HT-29 (cell line): Measurements from ENCODE around the gene FBRS. TPM values are rescaled to one million over a fixed set of nuclear protein-coding genes. Genes with fewer than 3 reads are reported as not detected.
"Not testable (repeated sequence)": the region's sequence is repeated elsewhere in the genome, so short reads cannot be mapped to it uniquely, and the experiment has no call there.

Experiments
- DNase-seq: peaks from one replicate; pipeline ENCODE4 v3.0.0-alpha.2; 2015; ENCODE audit warnings: low spot score
- total RNA-seq: library from RNA; depleted of rRNA; stranded (reverse); fragments of >200 nt; shearing (Covaris generic); gene quantifications from 2 replicates; pipeline ENCODE4 v1.2.3, GENCODE V29; 2014

The FBRS gene
- total RNA-seq, 1 experiment from 2014 or later, result 38.0 TPM

DNA sequence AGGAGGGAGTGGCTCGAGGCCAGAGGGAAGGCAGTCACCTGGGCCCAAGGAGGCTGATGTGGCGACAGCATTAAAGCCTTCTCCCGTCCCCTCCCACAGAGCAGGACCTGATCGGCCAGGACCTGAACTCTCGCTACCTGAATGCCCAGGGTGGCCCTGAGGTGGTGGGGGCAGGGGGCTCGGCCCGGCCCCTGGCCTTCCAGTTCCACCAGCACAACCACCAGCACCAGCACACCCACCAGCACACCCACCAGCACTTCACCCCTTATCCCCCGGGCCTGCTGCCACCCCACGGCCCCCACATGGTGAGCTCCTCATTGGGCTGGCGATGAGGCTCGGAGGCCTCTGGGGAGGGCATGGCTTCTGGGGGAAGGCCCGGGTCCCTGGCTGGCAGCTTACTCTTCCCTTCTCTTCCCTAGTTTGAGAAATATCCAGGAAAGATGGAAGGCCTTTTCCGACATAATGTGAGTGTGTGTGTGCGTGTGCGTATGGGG is 6.4 kb downstream of the FBRS start:
- DNase-seq, result no peak

DNA sequence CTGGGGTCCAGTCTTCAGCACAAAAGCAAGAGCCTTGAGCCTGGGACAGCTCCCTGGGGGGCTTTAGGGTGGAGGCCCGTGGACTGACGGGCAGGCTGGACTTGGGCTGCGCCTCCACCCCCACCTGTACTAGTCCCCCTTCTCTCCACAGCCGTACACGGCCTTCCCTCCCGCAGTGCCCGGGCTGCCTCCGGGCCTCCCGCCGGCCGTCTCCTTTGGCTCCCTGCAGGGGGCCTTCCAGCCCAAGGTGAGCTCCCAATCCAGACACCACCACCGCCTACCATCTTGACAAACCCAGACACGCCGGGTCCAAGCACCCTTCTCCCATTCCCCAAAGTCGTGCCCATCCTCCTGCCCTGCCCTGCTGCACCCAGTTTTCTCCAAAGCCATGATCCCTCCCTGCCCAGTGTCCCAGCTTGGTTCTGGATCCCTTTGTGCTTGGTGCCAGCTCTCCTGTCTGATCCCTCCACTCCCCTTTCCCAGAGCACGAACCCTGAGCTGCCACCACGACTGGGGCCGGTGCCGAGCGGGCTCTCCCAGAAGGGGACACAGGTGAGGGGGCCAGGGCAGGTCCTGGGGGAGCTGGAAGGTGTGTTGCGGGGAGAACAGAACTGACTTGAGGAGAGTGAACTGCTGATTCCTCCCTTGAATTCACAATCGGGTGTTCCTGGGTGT is 7.1 kb downstream of the FBRS start:
- no peak for DNase-seq

DNA sequence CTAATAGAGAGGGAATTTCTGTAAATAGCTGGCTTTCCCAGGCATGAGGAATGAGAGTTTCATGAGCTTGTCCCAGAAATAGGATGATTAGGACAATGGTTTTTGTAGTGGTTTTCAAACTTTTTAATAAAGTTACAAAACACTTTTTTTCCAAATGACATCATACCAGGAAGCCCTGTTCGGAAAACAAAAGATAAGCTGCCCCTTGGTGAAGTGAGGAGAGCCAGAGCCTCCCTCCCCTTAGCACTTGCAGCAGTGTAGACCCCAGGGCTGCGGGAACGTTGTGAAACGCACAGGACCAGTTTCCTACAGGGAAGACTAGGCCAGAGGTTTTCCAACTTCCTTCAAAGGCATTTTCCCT is 7.6 kb downstream of the FBRS start:
- DNase-seq, result no peak

DNA sequence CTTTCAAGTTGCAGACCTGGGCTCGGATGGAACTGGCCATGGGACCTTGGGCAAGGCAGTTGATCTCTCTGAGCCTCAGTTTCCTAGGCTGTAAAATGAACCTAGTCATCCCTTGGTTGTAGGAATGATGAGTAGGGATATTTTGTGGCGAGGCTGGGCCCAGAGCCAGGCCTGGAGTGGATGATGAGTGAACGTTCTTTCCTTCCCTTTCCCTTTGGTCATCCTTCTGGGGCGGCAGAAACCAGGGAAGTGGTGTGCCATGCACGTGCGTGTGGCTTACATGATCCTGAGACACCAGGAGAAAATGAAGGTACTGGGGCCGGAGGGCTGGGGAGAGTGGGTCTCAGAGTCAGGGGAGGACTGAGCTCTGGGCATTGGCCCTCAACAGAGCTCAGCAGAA is 8.4 kb downstream of the FBRS start:
- DNase-seq, result no peak

DNA sequence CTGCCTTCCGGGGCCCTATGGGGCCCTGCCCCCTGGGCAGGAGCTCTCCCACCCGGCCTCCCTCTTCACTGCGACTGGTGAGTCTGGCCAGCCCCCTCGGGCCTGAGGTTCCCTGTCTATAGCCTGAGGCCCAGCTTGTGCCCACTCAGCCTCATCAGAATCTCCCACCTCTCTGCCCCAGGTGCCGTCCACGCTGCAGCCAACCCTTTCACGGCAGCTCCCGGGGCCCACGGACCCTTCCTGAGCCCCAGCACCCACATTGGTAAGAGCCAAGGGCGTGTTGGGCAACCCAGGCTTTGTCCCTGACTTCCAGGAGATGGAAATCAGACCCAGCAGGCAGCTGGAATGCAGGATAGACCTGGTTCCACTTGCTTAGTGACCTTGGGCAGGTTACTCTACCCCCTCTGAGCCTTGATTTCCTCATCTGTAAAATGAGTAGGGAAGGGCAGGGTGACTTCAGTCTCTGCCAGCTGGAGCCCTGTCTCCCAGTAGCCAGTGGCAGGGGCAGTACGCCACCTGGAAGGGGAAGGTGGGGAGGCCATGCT is 9.2 kb downstream of the FBRS start:
- no peak for DNase-seq

DNA sequence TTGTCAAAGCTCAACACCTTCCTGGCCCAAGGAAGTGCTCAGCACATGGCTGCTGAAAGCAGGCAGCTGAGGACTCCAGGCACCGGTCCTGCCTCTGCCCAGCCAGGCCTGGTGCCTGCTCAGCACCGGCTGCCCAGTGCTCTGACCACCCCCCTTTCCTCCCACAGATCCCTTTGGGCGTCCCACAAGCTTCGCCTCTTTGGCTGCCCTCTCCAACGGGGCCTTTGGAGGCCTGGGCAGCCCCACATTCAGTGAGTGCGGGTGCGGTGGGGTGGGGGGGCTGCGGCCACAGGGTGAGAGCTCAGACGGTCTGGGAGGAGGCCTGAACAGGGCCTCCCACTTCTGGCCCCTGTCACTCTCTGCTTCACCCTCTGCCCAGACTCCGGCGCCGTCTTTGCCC is 10.2 kb downstream of the FBRS start:
- no peak for DNase-seq

DNA sequence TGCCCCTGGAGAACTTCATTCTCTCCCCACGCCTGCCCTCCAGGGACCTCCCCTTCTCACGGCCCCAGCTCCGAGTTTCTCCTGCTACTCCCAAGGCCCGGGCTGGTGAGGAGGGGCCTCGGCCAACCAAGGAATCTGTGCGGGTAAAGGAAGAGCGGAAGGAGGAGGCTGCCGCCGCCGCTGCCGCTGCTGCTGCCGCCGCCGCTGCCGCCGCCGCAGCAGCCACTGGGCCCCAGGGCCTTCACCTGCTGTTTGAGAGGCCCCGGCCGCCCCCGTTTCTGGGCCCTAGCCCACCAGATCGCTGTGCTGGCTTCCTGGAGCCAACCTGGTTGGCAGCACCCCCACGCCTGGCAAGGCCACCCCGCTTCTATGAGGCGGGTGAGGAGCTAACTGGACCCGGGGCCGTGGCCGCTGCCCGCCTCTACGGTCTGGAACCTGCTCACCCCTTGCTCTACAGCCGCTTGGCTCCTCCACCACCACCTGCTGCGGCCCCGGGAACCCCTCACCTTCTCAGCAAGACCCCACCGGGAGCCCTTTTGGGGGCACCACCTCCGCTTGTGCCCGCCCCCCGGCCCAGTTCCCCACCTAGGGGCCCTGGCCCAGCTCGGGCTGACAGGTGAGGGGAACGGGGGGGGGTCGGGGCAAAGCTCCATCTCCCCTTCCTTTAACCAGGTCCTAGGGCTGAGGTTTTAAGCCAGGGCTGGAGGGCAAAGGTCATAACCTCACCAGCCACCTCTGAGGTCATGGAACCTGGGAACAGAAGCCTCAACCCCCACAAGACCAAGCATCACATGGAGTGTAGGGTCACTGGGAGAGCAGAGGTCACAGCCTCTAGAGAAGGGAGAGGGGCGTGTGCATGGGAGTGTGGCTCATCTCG is 11.0 kb downstream of the FBRS start:
- no peak for DNase-seq

DNA sequence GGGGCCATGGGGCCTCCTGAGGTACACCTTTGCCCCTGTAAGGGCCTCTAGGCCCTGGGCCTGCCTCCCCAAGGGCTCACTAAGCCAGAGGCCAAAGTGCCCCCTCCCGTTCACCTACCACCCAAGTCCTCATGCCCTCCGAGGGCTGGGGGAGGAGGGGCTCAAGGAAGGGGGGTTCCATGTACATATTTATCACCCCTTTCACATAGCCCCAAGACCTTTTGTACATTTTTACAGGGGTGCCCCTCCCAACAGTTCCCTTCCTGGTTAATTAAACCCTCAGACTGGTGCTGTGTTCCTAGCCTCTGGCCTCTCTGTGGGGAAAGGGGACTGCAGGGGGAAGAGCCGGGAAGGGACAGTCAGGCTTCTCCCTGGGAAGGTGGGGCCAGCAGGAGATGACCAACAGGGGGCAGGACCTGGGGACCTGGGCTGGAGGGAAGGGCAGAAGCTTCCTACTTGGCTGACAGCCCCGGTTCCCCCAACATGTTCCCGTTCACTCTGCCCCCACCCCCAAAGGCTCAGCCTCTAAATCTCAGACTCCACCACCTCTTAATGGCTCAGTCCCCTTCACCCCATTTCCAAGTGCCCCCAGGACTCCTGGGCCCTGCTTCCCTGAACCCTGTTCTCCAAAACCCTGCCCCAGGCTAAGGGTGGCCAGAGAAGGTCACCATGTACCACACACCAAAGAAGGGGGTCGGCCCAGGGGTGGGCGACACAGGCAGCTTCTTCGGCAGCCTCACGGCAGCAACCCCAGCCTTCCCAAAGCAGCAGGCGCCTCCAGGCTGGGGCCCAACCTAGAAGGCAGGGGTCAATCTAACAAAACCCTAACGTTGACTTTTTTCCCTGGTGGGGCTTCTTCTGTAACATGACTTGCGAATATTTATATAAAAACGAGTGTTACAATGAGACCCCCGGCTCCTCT is 11.9 kb downstream of the FBRS start:
- no peak for DNase-seq

DNA sequence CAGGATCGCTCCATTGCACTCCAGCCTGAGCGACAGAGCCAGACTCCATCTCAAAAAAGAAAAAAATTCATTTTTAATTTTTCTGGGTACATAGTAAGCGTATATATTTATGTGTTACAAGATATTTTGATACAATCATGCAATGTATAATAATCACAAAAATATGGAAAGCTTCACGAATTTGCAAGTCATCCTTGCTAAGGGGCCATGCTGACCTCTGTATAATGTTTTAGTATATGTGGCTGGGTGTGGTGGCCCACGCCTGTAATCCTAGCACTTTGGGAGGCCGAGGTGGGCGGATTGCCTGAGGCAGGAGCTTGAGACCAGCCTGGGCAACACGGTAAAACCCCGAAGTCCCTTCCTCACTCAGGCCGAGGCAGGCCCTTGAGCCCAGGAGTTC is 16.9 kb downstream of the FBRS start:
- no peak for DNase-seq

DNA sequence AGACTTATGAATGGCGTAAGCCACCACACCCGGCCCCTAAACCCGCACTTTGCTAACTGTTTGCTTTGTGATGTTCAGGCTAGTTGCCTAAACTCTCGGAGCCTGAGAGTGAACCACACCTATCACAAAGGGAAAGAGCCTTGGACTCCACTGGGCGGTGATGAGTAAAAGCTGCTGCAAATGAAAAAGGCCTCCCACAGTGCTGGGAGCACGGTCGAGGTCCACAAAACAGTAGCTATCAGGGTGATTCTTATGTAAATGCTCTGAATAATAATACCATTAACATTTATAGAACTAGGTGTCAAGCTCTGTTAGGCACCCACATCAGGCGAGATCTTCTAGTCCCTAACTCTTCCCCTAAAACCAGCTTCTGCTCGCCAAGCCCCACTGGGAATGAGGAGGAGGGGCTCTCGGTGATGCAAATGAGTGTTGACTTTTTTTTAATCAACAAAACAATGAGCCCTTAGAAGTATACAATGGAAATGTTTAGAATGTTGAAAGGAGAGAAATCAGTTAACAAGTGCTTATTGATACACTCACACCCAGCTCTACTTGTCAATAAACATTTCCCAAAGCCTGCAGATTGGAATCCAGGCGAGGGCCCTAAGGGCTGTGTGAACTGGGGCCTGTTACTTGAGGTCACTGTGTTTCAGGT is 19.8 kb downstream of the FBRS start:
- DNase-seq, result no peak

DNA sequence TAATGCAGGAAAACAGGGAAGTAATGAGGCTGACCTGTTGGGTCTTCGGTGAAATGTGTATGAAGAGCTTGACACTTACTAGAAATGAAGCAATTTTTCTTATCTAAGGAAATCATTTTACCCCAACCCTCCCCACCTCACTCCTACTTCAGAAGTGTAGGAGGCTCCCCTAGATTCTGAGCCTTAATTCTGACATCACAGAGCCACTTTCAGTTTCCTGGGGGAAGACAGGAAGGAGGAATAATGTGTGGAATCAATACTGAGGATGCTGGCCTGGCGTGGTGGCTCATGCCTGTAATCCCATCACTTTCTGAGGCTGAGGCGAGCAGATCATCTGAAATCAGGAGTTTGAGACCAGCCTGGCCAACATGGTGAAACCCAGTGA is 20.3 kb downstream of the FBRS start:
- DNase-seq, result no peak

DNA sequence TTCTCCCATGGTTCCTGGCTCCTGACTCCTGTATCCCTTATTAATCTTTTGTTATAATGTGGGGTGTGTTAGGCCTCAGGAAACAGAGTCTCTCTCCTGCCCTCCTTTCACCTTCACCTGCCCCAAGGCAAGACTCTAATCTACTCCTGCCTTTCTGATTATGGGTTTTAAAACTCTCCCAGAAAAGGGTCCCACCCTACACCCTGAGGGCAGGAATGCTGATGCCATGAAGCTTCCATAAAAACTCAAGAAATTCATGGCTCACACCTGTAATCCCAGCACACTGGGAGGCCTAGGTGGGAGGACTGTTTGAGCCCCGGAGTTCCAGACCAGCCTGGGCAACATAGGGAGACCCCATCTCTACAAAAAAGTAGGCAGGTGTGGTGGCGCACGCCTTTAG is 22.1 kb downstream of the FBRS start:
- no peak for DNase-seq

DNA sequence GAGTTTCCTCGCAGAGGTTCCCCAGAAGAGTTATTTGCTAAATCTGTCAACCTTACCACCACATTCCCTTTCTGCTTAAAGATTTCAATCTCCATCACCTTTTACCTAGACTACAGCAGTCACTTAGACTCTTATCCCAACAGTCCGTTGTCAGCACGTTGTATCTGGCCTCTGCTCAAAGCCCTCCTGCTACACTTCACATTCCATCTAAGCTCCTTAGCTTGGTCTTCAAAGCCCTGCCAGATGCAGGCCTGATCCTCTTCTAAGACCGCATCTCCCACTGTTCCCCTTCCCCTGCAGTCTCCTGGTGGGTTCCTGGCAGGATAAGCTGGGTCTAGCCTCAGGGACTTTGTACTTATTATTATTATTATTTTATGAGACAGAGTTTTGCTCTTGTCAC is 30.5 kb downstream of the FBRS start:
- DNase-seq, result no peak

DNA sequence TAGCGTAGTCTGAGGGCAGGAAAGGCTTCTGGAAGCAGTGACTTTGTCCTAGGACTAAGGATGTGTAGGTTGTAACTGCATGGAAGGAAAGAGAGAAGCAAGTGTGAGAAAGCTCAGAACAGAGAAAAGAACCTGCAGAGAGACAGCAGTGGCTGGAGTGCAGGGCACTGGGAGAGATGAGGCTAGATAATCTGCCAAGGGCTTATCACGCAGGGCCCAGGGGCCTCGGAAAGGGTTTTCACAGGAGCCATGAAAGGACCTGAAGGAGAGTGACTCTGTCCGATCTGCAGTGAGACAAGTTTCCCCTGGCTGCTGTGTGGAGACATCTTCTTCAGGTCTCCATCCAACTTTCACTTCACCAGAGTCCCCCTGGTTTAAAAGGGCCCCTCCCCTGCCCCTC is 33.7 kb downstream of the FBRS start:
- DNase-seq, result no peak

DNA sequence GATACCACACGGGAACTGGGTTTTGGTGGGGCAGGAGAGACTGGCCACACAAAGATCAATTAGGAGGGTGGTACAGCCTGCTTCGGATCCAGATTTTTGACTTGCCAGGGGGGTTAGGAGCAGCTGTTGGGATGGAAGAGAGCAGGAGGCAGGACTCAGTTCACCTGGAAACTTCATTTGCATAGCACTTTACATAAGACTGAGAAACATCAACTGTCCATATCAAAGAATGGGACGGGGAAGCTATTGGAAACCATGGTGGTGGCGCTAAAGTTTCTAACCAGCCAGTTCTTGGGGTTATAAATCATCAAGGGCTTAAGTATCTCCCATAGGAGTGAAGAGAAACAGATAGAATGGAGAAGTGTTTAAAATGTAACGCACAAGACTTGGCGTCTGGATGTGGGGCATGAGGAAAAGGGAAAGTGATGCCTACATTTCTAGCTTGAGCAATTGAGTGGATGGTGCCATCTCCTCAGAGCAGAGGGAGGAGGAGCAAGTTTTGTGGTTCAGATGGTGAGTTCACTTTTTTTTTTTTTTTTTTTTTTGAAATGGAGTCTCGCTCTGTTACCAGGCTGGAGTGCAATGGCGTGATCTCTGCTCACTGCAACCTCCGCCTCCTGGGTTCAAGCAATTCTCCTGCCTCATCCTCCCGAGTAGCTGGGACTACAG is 34.3 kb downstream of the FBRS start:
- DNase-seq, result no peak

DNA sequence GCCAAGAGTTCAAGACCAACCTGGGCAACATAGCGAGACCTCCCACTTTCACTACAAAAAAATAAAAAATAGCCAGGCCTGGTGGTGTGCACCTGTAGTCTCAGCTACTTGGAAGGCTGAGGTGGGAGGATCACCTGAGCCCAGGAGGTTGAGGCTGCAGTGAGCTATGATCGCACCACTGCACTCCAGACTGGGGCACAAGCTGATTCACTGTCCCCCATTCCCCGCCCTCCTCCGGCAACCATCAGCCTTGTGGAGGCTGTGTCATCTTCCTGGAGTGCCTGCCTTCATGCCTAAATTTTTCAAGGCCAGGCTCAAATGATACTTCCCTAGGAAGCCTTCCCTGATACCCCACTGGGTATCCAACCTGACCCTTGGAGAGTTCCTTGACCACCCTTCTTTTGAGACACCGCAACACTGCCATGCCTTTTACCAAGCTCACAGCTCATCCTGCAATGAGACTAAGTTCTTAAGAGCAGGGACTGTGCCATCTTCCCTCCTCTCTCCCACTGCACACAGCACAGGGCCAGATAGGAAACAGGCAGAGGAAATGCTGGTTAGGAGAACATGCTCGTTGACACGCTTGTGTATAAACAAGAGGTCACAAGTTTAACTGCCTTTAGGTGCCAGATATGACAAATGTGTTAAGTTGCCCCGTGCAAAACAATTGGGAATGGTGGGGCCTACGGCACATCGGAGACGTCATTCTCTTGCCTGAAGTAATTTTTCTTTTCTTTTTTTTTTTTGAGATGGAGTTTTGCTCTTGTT is 36.9 kb downstream of the FBRS start:
- no peak for DNase-seq

DNA sequence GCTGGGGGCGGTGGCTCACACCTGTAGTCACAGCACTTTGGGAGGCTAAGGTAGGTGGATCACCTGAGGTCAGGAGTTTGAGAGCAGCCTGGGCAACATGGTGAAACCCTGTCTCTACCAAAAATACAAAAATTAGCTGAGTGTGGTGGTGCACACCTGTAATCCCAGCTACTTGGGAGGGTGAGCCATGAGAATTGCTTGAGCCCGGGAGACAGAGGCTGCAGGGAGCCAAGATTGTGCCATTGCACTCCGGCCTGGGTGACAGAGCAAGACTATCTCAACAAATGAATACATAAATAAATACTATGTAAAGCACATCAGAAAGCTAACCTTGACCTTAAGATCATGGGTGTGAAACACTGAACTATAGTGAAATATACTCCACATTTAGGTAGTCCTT is 38.4 kb downstream of the FBRS start:
- DNase-seq, result not testable (repeated sequence)

DNA sequence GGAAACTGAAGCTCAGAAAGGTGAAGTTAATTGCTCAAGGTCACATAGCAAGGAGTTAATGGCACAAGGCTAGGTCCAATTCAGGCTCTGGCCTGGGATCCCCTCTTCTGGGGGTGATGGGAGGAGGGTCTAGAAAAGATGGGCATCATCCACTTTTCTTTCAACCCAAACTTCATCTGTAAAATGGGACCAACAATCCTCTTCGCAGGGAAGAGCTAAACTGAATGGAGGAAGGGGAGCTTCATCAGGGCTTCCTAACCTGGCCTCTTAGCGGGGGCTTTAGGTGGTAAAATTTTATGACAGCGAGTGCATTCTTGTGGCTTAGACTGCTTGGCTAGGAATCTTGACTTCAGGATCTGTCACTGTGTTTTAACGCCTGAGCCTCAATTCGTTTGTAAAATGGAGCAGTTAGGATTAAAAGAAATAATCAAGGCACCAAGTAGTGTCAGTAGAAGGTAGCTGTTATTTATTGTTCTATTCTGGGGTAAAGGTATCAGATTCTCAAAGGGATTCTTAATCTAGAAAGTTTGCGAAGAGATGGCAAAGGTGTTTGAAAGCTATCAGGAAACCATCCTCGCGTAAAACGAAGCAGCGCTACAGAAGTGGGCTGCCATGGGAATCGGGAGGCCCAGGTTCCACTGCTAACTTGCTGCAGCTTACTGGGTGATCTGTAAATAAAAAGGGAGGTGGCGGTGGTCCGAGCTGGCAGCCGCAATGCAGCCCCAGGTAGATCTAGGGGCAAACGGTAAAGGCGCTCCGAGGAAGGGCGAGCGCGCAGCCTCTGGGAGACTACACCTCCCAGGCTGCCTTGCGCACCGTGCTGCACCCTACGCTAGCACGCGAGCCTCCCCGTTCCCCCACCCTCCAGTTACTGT is 39.3 kb downstream of the FBRS start:
- no peak for DNase-seq
